OCI-LY3 (cell line): Measurements from ENCODE around the gene GNAI3.

Experiments
- H2AFZ ChIP-seq: fragments of 200-600, 300-600 bp; shearing (Covaris generic); 2 replicates; pipeline ENCODE4 v1.6.0; 2014; ENCODE audit warnings: antibody characterized with exemption, low read depth, low read length
- H3K27ac ChIP-seq: fragments of 200-600, 300-600 bp; sonication (generic); 2 replicates; pipeline ENCODE4 v1.5.1; 2014; ENCODE audit warnings: mild to moderate bottlenecking, low read length, moderate library complexity, mixed read lengths
- H3K27me3 ChIP-seq: fragments of 200-600, 300-600 bp; sonication (generic); 2 replicates; pipeline ENCODE4 v1.6.1; 2014; ENCODE audit warnings: low read depth, low read length, mixed read lengths
- H3K36me3 ChIP-seq: fragments of 200-600, 300-600 bp; sonication (generic); replicated peaks from 2 replicates; pipeline ENCODE3; 2014; ENCODE audit warnings: low read depth, low read length, mixed read lengths
- H3K4me1 ChIP-seq: fragments of 300-600, 200-600 bp; sonication (generic); 2 replicates; pipeline ENCODE4 v1.6.1; 2014; ENCODE audit warnings: low read length, mixed read lengths
- H3K4me2 ChIP-seq: fragments of 200-600, 300-600 bp; sonication (generic); 2 replicates; pipeline ENCODE4 v1.6.1; 2014; ENCODE audit warnings: low read length, mixed read lengths
- H3K4me3 ChIP-seq: fragments of 300-600, 200-600 bp; sonication (generic); 2 replicates; pipeline ENCODE4 v1.5.1; 2014; ENCODE audit warnings: antibody characterized with exemption, mild to moderate bottlenecking, low read length, moderate library complexity
- H3K79me2 ChIP-seq: fragments of 300-600, 200-600 bp; shearing (Covaris generic); 2 replicates; pipeline ENCODE4 v1.6.1; 2014; ENCODE audit warnings: mild to moderate bottlenecking, low read length, mixed read lengths
- H3K9ac ChIP-seq: fragments of 300-600, 200-600 bp; shearing (Covaris generic); 2 replicates; pipeline ENCODE4 v1.6.0; 2014; ENCODE audit warnings: mild to moderate bottlenecking, low read length, moderate library complexity
- H3K9me3 ChIP-seq: fragments of 200-600, 300-600 bp; shearing (Covaris generic); 2 replicates; pipeline ENCODE4 v1.6.1; 2014; ENCODE audit warnings: low read length, mixed read lengths; ENCODE audit not compliant: insufficient read depth
- H4K20me1 ChIP-seq: fragments of 200-600, 300-600 bp; sonication (generic); 2 replicates; pipeline ENCODE4 v1.6.1; 2016; ENCODE audit warnings: low read length, mixed read lengths; ENCODE audit not compliant: insufficient read depth
- CTCF ChIP-seq: fragments of 200-600, 300-600 bp; sonication (generic); IDR thresholded peaks from 2 replicates; pipeline ENCODE4 v1.5.1; 2014; ENCODE audit warnings: antibody characterized with exemption, low read length, low read depth
- EZH2phosphoT487 ChIP-seq: fragments of 200-600 bp; shearing (Covaris generic); IDR thresholded peaks from 2 replicates; pipeline ENCODE4 v1.6.1; 2018; ENCODE audit warnings: antibody characterized with exemption, mixed run types, low read depth

Gene GNAI3

GRCh38 chr1:109508001-109508872 is 40.2 kb upstream of the GNAI3 start:
- no peaks in the 10 kb centered on the region for H4K20me1 ChIP-seq
- no peak overlapping the region for H3K9ac ChIP-seq

GRCh38 chr1:109508873-109509175 is 39.6 kb upstream of the GNAI3 start:
- no peak overlapping the region for H2AFZ ChIP-seq
- TF ChIP-seq CTCF (no peak), EZH2phosphoT487 (no peak)
- H3K4me1 ChIP-seq = peaks cover 9% of the 10 kb centered on the region
- H3K4me2 ChIP-seq = peak overlapping the region; percentile 98
- H3K27ac ChIP-seq = no peak overlapping the region
- no peaks in the 10 kb centered on the region for H3K27me3 ChIP-seq
- H3K9ac ChIP-seq = no peak overlapping the region
- H4K20me1 ChIP-seq = no peaks in the 10 kb centered on the region
- H3K36me3 ChIP-seq = no peaks in the 10 kb centered on the region
- no peaks in the 10 kb centered on the region for H3K9me3 ChIP-seq
- H3K4me3 ChIP-seq = peak overlapping the region; percentile 91
- H3K79me2 ChIP-seq = no peaks in the 10 kb centered on the region

More at GRCh38 chr1:109508001-109508872, 40.2 kb upstream of the GNAI3 start:
- peaks cover 9% of the 10 kb centered on the region for H3K4me1 ChIP-seq
- H3K4me2 ChIP-seq = no peak overlapping the region
- no peak overlapping the region for H2AFZ ChIP-seq
- H3K9me3 ChIP-seq = no peaks in the 10 kb centered on the region
- no peaks in the 10 kb centered on the region for H3K36me3 ChIP-seq
- no peaks in the 10 kb centered on the region for H3K79me2 ChIP-seq
- H3K4me3 ChIP-seq = no peak overlapping the region
- no peak for TF ChIP-seq CTCF
- TF ChIP-seq EZH2phosphoT487 = no peak
- no peak overlapping the region for H3K27ac ChIP-seq
- H3K27me3 ChIP-seq = no peaks in the 10 kb centered on the region

- Histone ChIP-seq H3K79me2 (no peaks in the 10 kb centered on the region), H3K36me3 (no peaks in the 10 kb centered on the region), H3K4me2 (peak within 1 kb of the TSS; percentile 98), H3K4me3 (peak within 1 kb of the TSS; percentile 91), H3K4me1 (peaks cover 9% of the 10 kb centered on the region), H3K27me3 (no peaks in the 10 kb centered on the region), H2AFZ (peak within 1 kb of the TSS; percentile 97), H3K27ac (no peak within 1 kb of the TSS), H3K9me3 (no peaks in the 10 kb centered on the region), H4K20me1 (no peaks in the 10 kb centered on the region), H3K9ac (peak within 1 kb of the TSS; percentile 67)
- TF ChIP-seq EZH2phosphoT487 (no peak), CTCF (no peak)
Observed at GRCh38 chr1:109509176-109510134, 39.0 kb upstream of the GNAI3 start, which contains the start of gene AMIGO1. Gene AMIGO1 (minus strand): TSS chr1:109509727. CDS start chr1:109508912, 815 bp downstream.

- Histone ChIP-seq H3K36me3 (no peaks in the 10 kb centered on the region), H3K27ac (no peak overlapping the region), H3K4me1 (peaks cover 10% of the 10 kb centered on the region), H3K9me3 (no peaks in the 10 kb centered on the region), H2AFZ (no peak overlapping the region), H3K27me3 (no peaks in the 10 kb centered on the region), H3K4me3 (no peak overlapping the region), H3K4me2 (no peak overlapping the region), H4K20me1 (no peaks in the 10 kb centered on the region), H3K79me2 (no peaks in the 10 kb centered on the region), H3K9ac (no peak overlapping the region)
- TF ChIP-seq CTCF (no peak), EZH2phosphoT487 (no peak)
Observed at GRCh38 chr1:109513110-109513710, 35.2 kb upstream of the GNAI3 start.
